EH (cell line): ENCODE results near the gene PPDPF.

ENCODE experiments used
- DNase-seq: peaks from one replicate; pipeline ENCODE4 v3.0.0-alpha.2; 2015; ENCODE audit warnings: low read depth

Gene PPDPF

DNA sequence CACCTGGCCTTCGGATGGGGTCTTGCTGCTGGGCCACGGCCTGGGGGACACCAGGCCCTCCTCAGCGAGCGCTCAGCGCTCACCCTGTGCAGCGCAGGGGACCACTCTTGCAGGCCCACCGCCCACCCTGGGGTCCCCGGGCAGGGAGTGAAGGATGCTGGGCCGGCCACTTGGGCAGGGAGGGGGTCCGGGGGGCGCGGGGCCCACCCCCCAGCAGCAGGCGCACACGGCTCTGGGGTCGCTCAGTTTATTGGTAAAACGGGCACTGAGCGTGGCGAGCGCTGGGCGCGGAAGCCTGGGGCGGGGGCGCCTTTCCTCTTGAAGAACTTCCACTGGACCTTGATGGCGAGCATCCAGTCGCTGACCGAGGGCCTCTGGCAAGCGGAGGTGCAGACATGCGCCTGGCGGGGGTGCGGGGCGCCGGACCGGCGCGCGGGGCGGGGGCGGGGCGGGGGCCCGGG is 32.8 kb upstream of the PPDPF start:
- no peak for DNase-seq

DNA sequence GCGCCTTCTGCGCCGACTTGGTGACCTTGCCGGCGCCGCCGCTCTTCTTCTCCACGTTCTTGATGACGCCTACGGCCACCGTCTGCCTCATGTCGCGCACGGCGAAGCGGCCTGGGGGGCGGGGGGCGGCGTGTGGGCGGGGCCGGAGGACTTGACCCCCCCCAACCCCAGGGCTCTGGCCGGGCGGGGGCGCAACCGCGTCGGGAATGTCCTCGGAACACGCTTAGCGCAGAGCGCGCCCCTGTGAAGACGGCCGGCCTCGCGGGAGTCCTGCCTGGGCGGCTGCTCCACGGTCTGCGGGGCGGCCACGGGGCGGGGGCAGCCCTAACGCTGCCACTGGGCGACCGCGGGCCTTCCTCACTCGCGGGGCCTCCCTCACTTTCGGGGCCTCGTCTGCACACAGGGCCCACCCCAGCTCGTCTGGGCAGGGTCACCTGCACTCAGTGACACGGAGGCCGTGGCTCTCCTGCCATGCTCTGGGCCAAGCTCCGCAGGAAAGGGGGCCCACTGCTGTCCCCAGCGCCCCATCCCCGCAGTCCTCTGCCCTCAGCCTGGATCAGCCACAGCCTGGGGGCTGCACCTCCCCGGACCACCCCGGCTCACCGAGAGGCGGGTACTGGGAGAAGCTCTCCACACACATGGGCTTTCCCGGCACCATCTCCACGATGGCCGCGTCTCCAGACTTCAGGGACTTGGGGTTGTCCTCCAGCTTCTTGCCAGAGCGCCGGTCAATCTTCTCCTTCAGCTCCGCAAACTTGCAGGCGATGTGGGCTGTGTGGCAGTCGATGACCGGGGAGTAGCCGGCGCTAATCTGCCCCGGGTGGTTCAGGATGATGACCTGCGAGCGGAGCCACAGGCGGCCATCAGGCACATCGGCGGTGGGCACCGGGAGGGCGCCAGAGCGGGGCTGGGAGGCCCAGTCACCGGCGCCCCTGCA is 32.0 kb upstream of the PPDPF start:
- no peak for DNase-seq

DNA sequence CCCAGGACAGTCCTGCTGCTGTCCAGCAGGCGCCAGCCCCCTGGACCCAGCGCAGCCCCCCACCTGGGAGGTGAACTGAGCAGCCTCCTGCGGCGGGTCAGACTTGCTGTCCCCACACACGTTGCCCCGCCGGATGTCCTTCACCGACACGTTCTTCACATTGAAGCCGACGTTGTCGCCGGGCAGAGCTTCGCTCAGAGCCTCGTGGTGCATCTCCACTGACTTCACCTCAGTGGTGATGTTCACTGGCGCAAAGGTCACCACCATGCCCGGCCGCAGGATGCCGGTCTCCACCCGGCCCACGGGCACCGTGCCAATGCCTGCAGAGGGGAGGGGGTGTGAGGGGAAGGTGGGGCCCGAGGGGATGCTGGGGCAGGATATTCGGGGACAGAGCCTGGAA is 30.1 kb upstream of the PPDPF start:
- DNase-seq = no peak

DNA sequence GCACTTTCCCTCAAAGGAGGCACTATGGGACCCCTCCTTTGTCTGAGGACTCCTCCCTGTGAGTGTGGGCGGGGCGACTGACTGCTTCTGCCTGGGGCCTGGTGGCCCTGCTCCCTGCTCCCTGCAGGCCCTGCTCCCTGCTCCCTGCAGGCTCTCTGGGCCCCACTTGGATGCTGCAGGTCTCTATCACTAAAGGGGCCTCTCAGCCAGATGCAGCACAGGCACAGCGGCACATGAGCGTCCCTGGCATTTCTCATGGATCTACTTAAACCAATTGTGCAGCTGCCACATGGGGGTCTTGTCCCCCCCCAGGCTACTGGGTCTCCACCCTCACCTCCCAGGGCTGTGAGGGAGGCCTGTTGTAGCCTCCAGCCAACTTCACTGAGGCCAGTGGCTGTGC is 29.5 kb upstream of the PPDPF start:
- DNase-seq = no peak

DNA sequence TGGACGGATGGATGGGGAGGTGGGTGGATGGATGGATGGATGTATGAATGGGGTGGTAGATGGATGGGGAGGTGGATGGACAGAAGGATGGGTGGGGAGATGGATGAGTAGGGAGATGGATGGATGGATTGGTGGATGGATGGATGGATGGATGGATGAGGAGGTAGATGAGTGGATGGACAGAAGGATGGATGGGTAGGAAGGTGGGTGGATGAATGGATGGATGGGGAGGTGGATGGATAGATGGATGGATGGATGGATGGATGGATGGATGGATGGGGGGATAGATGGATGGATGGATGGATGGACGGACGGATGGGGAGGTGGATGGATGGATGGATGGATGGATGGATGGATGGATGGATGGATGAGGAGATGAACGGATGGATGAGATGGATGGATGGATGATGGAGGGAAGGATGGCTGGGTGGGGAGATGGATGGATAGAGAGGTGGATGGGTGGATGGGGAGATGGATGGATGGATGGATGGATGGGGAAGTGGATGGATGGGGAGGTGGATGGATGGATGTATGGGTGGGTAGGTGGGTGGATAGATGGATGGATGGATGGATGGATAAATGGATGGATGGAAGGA is 28.8 kb upstream of the PPDPF start:
- no peak for DNase-seq

DNA sequence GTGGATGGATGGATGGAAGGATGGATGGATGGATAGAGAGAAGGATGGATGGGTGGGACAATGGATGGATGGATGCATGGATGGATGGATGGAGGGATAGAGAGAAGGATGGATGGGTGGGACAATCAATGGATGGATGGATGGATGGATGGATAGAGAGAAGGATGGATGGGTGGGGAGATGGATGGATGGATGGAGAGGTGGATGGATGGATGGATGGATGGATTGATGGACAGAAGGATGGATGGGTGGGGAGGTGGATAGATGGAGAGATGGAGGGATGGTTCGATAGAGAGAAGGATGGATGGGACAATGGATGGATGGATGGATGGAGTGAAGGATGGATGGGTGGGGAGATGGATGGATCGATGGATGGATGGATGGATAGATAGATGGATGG is 28.0 kb upstream of the PPDPF start:
- no peak for DNase-seq

DNA sequence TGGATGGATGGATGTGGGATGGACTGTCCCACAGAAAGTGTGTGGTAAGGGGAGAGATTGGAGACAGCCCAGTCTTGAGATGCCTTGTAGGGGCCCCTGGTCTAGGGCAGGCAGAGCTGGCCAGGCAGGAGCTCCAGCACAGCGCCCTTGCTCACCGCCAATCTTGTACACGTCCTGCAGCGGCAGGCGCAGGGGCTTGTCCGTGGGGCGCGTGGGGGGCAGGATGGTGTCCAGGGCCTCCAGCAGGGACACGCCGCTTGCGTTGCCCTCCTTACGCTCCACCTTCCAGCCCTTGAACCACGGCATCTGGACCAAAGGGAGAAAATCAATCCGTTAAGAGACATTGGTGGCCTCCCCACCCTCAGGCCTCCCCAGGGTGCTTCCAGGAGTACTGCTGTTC is 27.6 kb upstream of the PPDPF start:
- DNase-seq = no peak

DNA sequence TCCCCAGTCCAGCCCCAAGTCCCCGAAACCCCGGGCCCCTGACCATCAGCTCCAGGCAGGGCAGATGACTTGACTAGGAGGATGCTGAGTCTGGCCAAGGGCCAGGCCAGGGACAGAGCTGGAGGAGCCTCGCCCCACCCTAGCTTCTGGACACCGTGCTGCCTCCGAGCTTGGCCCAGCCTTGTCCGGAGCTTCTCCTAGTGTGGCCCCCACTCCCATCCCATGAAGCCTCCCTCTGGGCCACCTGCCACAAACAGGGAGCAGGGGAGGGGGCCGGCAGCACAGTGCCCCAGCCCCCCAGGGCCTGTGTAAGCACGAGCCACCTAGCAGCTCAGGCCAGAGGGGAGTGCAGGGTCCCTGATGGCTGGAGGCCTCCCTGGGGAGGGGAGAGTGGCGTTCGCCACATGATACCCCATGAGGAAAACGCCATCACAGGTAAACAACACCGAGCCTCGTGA is 27.0 kb upstream of the PPDPF start:
- no peak for DNase-seq

DNA sequence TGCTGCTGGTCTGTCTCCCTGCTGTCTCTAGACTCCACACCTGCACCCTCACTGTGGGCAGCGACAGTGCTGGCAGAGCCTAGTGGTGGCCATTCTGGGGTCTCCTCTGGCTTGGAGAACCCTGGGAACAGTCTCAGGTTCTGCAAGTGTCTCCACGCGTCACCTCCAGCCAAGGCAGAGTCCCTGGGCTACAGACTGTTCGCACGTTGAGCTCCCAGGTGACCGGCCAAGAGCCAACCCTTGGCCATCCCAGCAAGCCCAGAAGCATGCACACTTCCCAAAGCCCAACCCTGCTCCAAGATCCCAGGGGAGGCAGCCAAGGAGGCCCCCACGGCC is 26.5 kb upstream of the PPDPF start:
- no peak for DNase-seq

DNA sequence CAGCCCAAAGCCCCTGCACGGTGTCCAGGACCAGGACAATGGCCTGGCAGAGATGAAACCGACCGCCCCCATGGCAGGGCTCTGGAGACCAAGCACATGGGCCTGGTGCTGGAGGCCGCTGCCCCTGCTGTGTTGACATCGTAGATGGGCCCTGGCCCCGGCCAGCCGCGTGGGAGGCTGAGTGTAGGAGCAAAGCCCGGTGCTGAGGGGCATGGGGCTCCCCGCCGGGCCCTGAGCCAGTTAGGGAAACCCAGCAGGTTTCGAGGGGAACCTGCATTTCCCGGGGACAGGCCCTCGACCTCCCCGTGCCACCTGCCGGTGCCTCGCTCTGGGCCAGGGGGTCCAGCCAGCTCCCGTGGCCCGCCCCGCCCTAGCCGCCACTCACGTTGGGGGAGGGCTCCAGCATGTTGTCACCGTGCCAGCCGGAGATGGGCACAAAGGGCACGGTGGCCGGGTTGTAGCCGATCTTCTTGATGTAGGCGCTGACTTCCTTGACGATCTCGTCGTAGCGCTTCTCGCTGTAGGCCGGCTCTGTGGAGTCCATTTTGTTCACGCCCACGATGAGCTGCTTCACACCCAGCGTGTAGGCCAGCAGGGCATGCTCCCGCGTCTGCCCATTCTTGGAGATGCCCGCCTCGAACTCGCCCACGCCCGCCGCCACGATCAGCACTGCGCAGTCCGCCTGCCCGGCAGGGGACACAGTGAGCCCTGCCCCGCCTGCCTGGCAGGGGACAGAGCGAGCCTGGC is 26.0 kb upstream of the PPDPF start:
- no peak for DNase-seq

DNA sequence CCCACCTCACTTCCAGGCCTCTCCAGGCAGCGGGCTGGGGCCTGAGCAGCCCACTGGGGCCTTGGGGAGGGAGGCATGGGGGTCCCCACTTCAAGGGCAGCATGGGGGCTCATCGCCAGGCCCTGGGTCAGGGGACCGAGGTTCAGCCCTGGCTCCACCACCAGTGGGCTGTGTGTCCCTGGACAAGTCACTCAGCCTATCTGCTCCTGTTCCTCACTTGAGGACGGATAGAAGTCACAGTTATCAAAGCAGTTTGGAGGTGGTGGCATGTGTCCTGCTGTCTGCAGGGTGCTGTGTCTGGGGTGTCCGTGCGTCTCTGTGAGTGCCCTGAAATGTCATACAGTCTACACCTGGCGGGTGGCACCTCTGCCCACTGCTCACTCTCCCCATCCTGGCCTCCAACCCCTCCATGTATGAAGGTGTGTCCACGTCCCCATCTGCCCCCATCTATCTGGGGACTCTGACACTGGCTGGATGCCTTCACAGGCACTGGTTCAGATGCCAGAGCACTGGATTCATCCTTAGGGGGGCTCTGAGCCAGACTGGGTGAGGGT is 25.3 kb upstream of the PPDPF start:
- no peak for DNase-seq

DNA sequence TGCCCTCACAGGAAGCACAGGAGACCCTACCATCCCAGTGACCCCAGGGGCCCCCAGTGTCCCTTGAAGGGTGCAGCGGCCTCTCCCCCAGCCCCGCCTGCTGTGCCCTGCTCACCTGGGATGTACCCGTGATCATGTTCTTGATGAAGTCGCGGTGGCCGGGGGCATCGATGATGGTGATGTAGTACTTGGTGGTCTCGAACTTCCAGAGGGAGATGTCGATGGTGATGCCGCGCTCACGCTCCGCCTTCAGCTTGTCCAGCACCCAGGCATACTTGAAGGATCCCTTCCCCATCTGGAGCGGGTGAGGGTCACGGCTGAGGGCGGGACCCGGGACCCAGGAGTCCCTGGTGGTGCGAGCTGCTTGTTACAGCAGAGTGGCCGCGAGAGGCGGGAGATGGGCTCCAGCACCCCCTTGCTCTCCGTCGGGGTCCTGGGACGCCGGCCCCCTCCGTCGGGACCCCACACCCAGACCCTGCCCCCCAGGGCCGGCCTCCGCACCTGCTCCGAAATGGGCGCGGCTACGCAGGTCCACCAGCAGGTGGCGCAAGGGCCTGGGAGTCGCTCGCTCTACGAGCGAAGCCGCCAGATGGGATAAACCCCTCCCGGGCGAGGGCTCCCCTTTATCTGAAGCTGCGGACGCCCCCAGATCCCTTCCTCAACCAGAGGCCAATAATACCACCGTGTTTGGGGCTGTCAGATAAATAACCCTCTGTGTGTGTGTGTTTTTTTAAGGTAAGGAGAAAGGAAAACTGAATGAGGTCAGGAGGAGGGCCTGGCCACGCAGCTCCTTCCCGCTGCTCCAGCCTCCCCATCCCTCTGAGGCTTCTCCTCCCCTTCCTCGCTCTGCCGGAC is 24.6 kb upstream of the PPDPF start:
- peak; percentile 59 for DNase-seq

DNA sequence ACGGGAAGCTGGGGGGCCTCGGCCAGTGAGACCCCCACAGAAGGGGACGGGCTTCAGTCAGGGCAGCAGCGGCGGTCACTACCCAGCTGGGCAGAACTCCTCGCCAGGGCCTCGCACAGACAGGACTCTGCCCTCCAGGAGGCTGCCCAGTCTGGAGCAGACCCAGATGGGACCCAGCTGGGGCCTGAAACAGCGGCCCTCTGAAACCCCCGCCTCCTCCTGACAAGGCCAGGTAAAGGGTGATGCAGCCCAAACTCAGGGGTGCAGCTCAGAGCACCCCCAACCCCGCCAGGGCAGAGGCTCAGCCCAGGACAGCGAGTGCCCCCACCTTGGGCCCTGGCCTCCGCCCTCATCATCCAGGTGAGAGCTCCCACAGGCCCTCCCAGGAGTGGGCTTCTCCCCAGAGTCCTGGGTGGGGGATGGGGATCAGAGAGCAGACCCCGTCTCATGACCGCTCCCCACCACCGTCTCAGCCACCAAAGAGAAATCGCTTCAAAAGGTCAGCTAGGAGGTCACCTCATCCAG is 23.9 kb upstream of the PPDPF start:
- DNase-seq = no peak

DNA sequence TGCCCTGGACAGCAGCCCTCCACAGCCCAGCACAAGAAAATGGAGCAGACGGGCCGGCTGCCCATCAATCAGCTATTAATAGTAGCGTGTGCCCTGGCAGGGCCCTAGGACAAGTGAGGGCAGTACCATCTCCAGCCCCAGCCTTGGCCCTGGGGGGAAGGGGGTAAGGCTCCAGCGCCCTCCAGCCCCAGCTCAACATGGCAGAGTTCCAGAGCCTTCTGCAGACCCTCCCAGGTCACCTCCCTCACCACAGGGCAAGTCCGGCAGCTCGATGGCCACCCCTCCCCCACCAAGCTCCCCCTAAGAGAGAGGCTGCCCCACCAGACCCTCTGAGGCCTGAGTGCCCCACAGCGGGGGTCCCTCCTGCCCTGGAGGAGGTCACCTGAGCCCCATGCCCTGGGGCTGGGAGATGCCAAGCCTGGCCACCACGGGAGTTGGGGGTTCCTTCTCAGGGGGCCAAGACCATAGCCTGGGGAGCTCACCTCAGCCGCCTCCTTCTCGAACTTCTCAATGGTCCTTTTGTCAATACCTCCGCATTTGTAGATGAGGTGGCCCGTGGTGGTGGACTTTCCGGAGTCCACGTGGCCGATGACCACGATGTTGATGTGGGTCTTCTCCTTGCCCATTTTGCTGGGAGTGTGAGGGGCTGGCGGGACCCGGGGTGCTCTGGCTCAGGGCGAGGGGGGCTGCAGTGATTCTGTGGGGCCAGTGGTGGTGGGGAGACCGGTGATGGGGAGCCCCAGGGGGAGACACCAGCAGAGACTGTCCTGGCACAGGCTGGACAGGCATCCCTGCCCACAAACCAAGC is 23.2 kb upstream of the PPDPF start:
- DNase-seq = no peak

DNA sequence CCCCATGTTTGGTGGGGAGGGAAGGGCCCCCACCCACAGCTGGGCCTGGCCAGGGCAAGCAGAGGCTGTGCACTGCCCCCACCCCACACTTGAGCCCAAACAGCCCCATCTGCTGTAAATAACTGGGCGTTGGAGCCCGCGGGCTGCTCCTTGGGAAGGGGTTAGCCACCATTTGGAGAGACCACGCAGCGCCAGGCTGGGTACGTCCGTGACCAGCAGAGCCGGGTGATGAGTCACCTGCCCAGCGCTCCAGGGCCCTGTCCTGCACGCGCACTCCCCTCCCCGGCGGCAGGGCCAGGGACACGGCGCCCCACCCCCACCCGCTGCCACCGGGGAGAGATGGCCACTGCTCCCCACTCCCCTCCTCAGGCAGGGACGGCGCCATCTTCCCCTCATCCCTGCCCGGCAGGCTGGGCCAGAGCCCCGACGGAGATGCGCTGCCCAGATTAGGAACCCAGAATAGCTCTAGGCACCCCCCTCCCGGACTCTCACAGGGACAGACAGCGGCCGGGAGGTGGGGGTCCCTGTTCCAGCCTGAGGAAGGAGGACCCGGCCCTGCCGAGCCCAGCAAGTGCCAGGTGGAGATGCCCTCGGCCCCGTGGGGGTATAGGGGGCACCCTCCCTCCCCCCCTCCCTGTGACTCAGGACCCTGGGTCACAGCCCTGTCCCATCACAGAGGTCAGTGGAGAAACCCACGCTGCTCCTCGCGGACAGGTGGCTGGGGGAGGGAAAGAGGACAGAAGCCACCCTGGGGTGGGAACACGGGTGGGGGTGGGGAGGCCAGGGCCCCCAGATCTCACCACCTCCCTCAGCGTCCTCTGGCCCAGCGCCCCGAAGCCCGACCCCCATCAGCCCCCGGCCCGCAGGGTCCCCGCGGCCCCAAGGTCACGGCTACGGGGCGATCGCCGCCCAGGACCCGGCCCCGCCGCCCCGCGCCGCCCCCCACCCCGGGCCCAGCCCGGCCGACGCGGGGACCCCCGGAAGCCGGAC is 22.3 kb upstream of the PPDPF start:
- peak; percentile 73 for DNase-seq

DNA sequence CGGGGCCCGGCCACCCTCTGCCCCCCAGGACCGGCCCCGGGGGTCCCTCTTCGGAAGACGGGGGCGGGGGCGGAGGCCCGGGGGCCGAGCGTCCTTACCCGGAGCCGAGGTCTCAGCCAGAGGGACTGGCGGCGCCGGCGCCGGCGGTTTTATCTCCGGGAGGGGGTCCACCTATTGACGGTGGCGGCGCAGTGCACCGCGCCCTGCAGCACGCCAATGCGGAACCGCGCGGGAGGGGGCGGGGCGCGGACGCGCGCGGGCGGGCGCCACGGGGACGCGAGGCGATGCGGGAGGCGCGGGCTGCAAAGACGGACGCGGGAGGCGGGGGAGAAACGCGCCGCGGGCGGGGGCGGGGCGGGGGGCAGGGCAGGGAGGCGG is 21.6 kb upstream of the PPDPF start, which contains the start of gene EEF1A2:
Gene EEF1A2, minus strand, starts transcription at position 124 of the 378 bp plus-strand sequence. CDS start 1,320 bp downstream, outside the sequence.
- DNase-seq = no peak

DNA sequence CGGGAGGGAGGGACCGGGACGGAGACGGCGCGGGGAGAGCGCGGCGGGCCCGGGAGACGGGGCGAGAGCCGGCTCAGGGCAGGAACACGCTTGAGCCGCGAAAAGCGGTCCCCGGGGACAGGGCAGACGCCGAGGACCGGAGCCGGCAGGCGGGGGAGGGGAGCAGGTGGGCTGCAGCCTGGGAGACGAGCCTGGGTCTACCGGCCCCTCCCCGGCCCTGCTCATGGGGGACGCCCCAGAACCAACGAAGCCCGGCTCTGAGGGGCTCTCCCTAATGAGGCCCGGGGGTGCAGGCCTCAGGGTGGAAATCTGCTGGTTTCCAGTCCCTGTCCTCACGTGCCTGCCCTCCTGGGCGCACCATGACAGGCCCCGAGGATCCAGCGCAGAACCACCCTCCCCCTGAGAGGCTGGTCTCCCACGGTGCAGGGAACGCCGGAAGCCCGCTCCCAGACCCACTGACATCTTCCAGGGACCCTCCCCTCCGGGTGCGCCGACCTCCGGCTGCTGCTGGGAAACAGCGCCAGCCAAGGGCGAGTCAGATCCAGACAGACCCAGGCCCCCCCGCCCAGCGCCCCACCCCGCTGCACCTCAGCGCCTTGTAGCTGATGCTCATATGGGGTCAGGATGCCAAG is 21.1 kb upstream of the PPDPF start:
- DNase-seq = no peak

DNA sequence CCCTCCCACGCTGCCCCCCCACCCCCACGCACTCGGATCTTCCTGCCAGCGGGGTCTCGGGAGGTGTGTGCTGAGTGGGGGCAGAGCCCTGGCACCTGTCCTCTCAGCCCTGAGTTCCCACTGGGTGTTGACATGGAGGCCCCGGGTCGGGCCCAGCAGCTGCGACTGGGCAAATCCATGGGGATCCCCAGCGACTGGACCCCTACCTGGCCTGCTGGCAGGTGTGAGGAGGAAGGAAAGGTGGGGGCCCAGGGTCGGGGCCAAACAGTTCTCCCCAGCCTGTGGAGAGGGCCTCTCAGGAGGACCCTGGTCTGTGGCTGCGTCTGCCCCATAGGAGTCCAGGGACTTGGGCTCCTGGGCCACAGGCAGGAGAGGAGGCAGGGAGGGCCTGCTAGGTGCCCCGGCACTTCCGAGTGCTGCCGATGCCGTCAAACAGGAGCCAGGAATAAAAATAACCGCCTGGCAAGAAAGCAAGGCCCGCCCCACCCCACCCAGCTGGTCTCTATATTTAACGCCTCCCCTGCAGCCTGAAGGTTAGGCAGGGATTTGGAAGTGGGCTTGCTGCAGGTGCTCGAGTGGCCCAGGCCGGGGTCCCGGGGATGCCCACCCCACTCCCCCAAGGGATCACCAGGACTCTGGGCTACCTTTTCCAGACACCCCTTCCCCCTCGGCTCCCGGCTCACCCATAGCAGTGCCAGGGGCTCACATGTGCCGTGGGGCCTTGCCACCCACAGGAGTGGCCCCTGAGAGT is 20.2 kb upstream of the PPDPF start:
- no peak for DNase-seq
